Left ventricle myocardium superior (tissue), 1 donor: Measurements from ENCODE around the gene KIFC1. TPM values are rescaled to one million over a fixed set of nuclear protein-coding genes. Genes with fewer than 3 reads are reported as not detected.

Experiments used
- ATAC-seq: fragments of 200-7000 bp; cut with Tn5 transposase; one replicate; pipeline ENCODE4 v1.9.1; 2020; ENCODE audit warnings: mild to moderate bottlenecking, moderate library complexity
- DNase-seq: peaks from one replicate; pipeline ENCODE4 v3.0.0-alpha.2; 2020
- intact Hi-C: fragments of 100-400 bp; cut with micrococcal nuclease; formaldehyde crosslinking; loops from one replicate; pipeline ENCODE4 v1.11.0; 2022
- total RNA-seq: library from RNA; stranded (reverse); fragmentation: NEBNext Ultra II Directional; extraction: Animal tissue kit (Norgen Biotek cat#: 25700); gene quantifications from one replicate; pipeline ENCODE4 v1.2.1, GENCODE V29; 2021
- donor health status: DM: no; HTN: yes; CAD: no; lungs with severe emphysema.

KIFC1 gene
- total RNA-seq, 1 donor from 2014 or later: 0.74 TPM

GRCh38 chr6:33407132-33407718 lies 15.6 kb downstream of the KIFC1 start:
- ATAC-seq (no peak), DNase-seq (no peak)
- intact Hi-C loops: no loop called here

GRCh38 chr6:33410050-33410710 lies 18.6 kb downstream of the KIFC1 start:
- DNase-seq (peak; percentile 99), ATAC-seq (peak; percentile 89)
- intact Hi-C loops: no loop called here

GRCh38 chr6:33410711-33411631 lies 19.3 kb downstream of the KIFC1 start, which contains the start of gene PHF1:
Gene PHF1 (plus strand): TSS chr6:33411014. CDS start chr6:33412264, 1,250 bp downstream.
- intact Hi-C loops: no loop called here
- DNase-seq (no peak), ATAC-seq (peak; percentile 77)

GRCh38 chr6:33411632-33412005 lies 20.0 kb downstream of the KIFC1 start:
- DNase-seq (no peak), ATAC-seq (no peak)
- intact Hi-C loops: no loop called here

- ATAC-seq: no peak
- intact Hi-C loops: no loop called here
- no peak for DNase-seq
These were observed 20.8 kb downstream of the KIFC1 start for GRCh38 chr6:33412140-33413009.

GRCh38 chr6:33413241-33414120 lies 21.9 kb downstream of the KIFC1 start:
- no peak for ATAC-seq
- intact Hi-C loops: no loop called here
- no peak for DNase-seq

DNA sequence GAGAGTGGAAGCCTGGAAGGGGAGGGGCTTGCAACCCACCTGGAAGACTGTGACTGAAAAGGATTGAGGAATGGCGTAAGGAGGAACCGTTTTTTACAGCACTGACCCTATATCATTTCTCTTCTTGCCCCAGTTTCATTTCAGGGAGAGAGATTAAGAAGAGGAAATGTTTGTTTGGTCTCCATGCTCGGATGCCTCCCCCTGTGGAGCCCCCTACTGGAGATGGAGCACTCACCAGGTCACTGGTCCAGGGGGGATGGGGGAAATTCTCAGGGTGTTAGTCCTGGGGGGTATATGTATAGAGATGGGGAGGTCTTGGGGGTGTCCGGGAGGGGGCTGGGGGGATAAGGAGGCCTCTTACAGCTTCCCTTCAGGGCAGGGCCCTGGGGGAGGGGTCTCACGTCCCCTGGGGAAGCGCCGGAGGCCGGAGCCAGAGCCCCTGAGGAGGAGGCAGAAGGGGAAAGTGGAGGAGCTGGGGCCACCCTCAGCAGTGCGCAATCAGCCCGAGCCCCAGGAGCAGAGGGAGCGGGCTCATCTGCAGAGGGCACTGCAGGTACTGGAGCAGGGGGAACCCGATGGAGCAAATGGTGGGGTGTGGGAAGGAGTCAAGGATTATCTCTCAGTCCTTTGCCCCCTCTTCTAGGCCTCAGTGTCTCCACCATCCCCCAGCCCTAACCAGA lies 23.1 kb downstream of the KIFC1 start:
- no peak for DNase-seq
- ATAC-seq: no peak
- intact Hi-C loops: no loop called here

DNA sequence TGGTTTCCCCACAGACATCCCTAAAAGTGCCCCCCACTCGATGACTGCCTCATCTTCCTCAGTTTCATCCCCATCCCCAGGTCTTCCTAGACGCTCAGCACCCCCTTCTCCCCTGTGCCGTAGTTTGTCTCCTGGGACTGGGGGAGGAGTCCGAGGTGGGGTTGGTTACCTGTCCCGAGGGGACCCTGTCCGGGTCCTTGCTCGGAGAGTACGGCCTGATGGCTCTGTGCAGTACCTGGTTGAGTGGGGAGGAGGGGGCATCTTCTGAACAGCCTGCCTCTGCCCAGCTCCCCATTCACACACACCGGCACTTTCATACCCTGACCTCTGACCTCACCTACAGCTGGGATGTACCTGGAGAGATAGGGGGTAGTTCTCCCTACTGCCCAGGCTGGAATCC lies 24.2 kb downstream of the KIFC1 start:
- DNase-seq: no peak
- ATAC-seq: no peak
- intact Hi-C loops: no loop called here

DNA sequence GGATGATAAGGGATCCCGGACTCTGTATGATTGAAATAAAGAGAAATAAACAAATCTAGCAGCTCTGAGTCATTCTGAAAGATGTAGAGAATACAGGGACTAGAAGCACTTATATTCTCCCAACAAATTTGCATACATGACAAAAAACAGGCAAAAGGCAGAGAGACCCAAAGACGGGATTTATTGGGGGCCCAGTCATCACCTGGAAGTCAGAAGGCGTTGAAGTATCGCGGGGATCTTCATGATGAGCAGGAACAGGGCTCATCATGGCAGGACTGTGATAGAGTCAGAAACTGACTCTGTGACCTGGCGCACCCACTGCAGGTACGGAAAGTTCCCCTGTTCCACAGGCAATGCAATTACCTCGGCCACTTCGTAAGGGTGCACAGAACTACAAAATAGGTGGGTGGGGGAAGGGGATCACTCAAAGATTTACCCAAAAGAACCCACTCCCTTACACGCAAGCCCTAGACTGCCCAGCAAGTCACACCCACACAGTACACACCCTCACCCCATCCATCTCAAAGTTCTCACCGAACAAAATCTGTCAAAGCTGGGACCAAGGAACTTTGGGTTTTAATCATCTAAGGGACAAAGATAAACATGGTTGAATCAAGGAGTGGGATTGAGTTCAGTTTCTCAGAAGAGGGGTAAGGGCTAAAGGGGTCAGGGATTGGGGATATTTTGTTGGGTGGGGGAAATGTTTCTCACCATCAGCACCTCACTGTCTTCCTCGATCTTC lies 24.9 kb downstream of the KIFC1 start:
- ATAC-seq (no peak), DNase-seq (no peak)
- intact Hi-C loops: no loop called here

- ATAC-seq (no peak), DNase-seq (peak; percentile 39)
- intact Hi-C loops: no loop called here
These were observed 25.7 kb downstream of the KIFC1 start for GRCh38 chr6:33417128-33417902.

DNA sequence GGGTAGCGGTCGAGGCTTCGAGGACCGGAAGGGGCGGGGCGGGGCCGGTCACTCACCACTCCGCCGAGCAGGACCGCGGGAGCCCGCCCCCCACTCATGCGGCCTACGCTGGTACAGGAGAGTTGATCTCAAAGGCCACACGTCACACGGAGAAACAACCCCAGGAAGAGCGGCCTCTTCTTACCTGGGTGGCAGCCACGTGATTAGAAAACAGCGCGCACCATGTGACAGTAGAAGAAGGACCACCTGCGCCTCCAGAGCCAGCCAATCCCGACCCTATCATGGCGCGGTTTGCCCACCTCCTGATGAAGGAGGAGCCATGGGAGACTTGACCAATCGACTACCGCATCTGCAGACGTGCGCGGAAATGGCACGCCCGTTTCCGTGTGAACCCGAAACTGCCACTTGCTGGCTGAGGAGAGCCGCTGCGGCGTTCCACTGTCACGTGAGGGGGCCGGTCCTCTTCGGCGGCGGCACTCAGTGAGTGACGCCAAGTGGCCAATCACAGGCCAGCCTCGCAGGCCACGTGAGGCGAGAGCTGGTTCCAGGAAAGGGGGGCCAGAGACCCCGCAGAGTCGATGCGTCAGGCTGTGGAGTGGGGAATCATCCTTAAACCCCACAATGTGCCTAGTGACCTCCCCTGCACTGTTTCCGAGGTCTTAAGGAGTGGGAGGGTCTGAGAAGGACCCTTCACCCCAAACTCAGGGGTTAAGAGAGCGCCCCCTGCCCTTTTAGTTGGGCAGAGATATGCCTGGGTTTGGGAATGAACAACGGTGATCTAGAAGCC lies 26.5 kb downstream of the KIFC1 start, which contains the start of gene CUTA:
Gene CUTA (minus strand): TSS at position 205 of the 787 bp plus-strand sequence. CDS start 107 bp downstream, at position 98.
- DNase-seq (peak; percentile 99), ATAC-seq (peak; percentile 94)
- intact Hi-C loops: no loop called here

DNA sequence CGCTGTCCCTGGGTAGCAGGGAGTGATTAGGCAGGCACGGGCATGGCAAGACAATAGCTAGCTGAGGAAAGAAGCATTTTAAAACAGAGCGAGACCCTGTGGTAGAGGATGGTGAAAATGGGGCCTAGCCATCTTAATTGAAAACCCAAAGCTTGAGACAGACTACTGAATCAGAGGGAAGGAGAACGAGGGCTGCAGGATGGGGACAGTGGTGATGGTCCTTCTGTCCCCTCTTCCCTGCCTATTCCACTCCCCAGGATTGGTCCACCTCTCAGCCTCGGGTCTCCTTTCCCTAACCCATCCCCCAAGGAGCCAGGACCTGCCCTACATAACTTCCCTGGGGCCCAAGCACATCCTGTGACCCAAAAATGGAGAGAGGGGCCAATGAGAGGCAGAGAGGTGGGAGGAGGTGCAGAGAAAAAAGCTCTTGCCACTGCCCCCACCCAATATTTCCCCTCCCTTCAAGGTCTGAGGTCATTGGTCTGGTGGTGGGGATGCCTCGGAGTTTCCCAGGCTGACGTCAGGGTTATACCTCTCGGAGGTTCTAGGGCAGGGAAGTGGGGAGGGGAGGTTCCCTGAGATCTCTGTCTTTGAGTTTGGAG lies 27.2 kb downstream of the KIFC1 start:
- intact Hi-C loops: no loop called here
- DNase-seq: no peak
- ATAC-seq: no peak

DNA sequence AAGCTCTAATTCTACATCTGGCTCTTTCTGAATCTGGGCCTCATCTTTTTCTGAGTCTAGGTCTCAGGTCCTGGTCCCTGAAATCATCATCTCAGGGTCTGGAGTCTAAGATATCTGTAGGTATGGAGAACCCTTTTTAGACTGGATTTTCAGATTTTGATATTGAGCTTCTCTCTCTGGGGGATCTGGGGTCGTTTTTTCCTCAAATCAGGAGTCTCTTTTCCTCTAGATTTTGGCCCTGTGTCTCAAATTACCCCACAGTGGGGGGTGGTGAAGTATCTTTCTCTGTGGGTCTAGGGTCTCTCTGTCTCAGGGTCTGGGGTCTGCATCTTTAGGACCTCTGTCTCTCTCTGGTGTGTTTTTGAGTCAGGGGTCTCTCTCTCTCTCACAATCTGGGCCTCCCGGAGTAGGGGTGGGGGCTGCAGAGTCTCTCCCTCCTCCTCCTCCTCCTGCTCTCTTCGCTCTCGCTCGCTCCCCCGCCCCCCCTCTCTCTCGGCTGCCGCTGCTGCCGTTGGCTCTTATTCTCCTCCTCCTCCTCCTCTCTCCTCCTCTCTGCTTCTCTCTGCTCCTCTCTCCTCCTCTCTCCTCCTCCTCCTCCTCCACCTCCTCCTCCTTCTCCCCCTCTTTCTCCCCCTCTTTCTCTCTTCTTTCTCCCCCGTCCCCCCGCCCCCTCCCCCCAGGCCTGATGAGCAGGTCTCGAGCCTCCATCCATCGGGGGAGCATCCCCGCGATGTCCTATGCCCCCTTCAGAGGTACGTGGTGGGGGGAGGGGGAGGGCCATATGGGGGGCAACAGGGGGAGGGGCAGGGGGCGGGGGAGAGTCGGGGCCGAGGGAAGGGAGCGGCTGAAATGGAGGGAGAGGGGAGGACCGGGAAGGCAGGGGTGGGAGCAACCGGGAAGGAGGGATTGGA lies 28.2 kb downstream of the KIFC1 start, which contains the start of gene SYNGAP1:
Gene SYNGAP1 (plus strand): TSS at position 486 of the 911 bp plus-strand sequence. CDS start 200 bp downstream, at position 686.
- ATAC-seq (peak; percentile 11), DNase-seq (peak; percentile 76)
- intact Hi-C loops: no loop called here
